GM23338 (cell line): Measurements from ENCODE around the gene COPA. TPM values are rescaled to one million over a fixed set of nuclear protein-coding genes. Genes with fewer than 3 reads are reported as not detected.

ENCODE experiments used
- ATAC-seq: fragments of 200-7000 bp; cut with Tn5 transposase; 3 replicates; pipeline ENCODE4 v1.9.1; 2020
- DNase-seq: peaks from one replicate; pipeline ENCODE4 v3.0.0-alpha.2; 2015; ENCODE audit warnings: low spot score
- H2AFZ ChIP-seq: fragments of 200-600 bp; sonication (generic); 2 replicates; pipeline ENCODE4 v1.8.0; 2016; ENCODE audit warnings: antibody characterized with exemption, mild to moderate bottlenecking, moderate library complexity
- H3F3A ChIP-seq: fragments of 200-600 bp; sonication (generic); replicated peaks from 2 replicates; pipeline ENCODE4 v1.8.0; 2017; ENCODE audit warnings: antibody characterized with exemption, mixed run types, low read depth
- H3K27ac ChIP-seq: fragments of 200-600 bp; sonication (generic); 2 replicates; pipeline ENCODE4 v1.6.1; 2016; ENCODE audit warnings: low read depth
- H3K27me3 ChIP-seq: fragments of 200-600 bp; sonication (generic); 2 replicates; pipeline ENCODE4 v1.8.0; 2016; ENCODE audit warnings: mild to moderate bottlenecking, mixed run types, moderate library complexity; ENCODE audit not compliant: insufficient read depth
- H3K36me3 ChIP-seq: fragments of 200-600 bp; sonication (generic); 2 replicates; pipeline ENCODE4 v1.8.0; 2016; ENCODE audit warnings: mild to moderate bottlenecking; ENCODE audit not compliant: insufficient read depth
- H3K4me1 ChIP-seq: fragments of 200-600 bp; sonication (generic); 2 replicates; pipeline ENCODE4 v1.8.0; 2016; ENCODE audit warnings: mild to moderate bottlenecking, moderate library complexity; ENCODE audit not compliant: insufficient read depth
- H3K4me2 ChIP-seq: fragments of 200-600 bp; sonication (generic); 2 replicates; pipeline ENCODE4 v1.7.1; 2017; ENCODE audit warnings: mixed run types
- H3K4me3 ChIP-seq: fragments of 200-600 bp; sonication (generic); 2 replicates; pipeline ENCODE4 v1.6.1; 2016; ENCODE audit warnings: mixed run types
- H3K79me2 ChIP-seq: fragments of 200-600 bp; sonication (generic); replicated peaks from 2 replicates; pipeline ENCODE4 v1.8.0; 2017; ENCODE audit warnings: mild to moderate bottlenecking; ENCODE audit not compliant: insufficient read depth
- H3K9me2 ChIP-seq: fragments of 200-600 bp; sonication (generic); 2 replicates; pipeline ENCODE4 v1.8.0; 2017; ENCODE audit not compliant: insufficient read depth
- H4K20me1 ChIP-seq: fragments of 200-600 bp; sonication (generic); replicated peaks from 2 replicates; pipeline ENCODE4 v1.8.0; 2017; ENCODE audit warnings: mild to moderate bottlenecking; ENCODE audit not compliant: insufficient read depth
- H3K27ac Mint-ChIP-seq: 2 replicates; pipeline ENCODE4 v1.8.0; 2020; ENCODE audit warnings: inconsistent platforms, mild to moderate bottlenecking, moderate library complexity, mixed read lengths
- H3K27me3 Mint-ChIP-seq: 3 replicates; pipeline ENCODE4 v1.8.0; 2022; ENCODE audit warnings: low read depth, mild to moderate bottlenecking, moderate library complexity, mixed read lengths, inconsistent platforms; ENCODE audit not compliant: insufficient read depth, poor library complexity
- H3K36me3 Mint-ChIP-seq: 3 replicates; pipeline ENCODE4 v1.8.0; 2021; ENCODE audit warnings: low read depth, mild to moderate bottlenecking, inconsistent platforms, moderate library complexity, mixed read lengths
- H3K4me1 Mint-ChIP-seq: 3 replicates; pipeline ENCODE4 v1.8.0; 2020; ENCODE audit warnings: mild to moderate bottlenecking, inconsistent platforms, mixed read lengths
- H3K4me3 Mint-ChIP-seq: 3 replicates; pipeline ENCODE4 v1.8.0; 2021; ENCODE audit warnings: moderate library complexity, mild to moderate bottlenecking, inconsistent platforms, mixed read lengths
- H3K9me3 Mint-ChIP-seq: 3 replicates; pipeline ENCODE4 v1.8.0; 2020; ENCODE audit warnings: moderate library complexity, mild to moderate bottlenecking, inconsistent platforms, mixed read lengths
- ETS1 ChIP-seq: IDR thresholded peaks from 2 replicates; pipeline ENCODE4 v1.6.1; 2016; ENCODE audit warnings: antibody characterized with exemption
- EZH2 ChIP-seq: fragments of 200-600 bp; sonication (generic); IDR thresholded peaks from one replicate; pipeline ENCODE4 v1.8.0; 2017; ENCODE audit warnings: antibody characterized with exemption, mild to moderate bottlenecking, low read depth; ENCODE audit not compliant: unreplicated experiment
- JUNB ChIP-seq: IDR thresholded peaks from one replicate; pipeline ENCODE4 v1.6.1; 2016; ENCODE audit warnings: antibody characterized with exemption; ENCODE audit not compliant: unreplicated experiment
- NANOG ChIP-seq: IDR thresholded peaks from 2 replicates; pipeline ENCODE4 v1.6.1; 2016; ENCODE audit warnings: antibody characterized with exemption, borderline replicate concordance
- POLR2AphosphoS5 ChIP-seq: IDR thresholded peaks from 2 replicates; pipeline ENCODE4 v1.6.1; 2016; ENCODE audit warnings: antibody characterized with exemption, low read depth
- STAT1 ChIP-seq: IDR thresholded peaks from one replicate; pipeline ENCODE4 v1.6.1; 2016; ENCODE audit warnings: antibody characterized with exemption; ENCODE audit not compliant: unreplicated experiment
- ZNF114 ChIP-seq: fragments of 250-450 bp; sonication (Bioruptor Pico); IDR thresholded peaks from 2 replicates; pipeline ENCODE4 v1.5.0; 2020; ENCODE audit warnings: mild to moderate bottlenecking, moderate library complexity
- ZNF331 ChIP-seq: fragments of 250-450 bp; sonication (Bioruptor Pico); IDR thresholded peaks from 2 replicates; pipeline ENCODE4 v1.5.0; 2020; ENCODE audit warnings: low read depth, mild to moderate bottlenecking, moderate library complexity
- polyA plus RNA-seq: library from polyadenylated mRNA; unstranded; fragments of >200 nt; fragmentation: Nextera tagmentation; extraction: Ambion mirVana; gene quantifications from 2 replicates; pipeline ENCODE4 v1.2.1, GENCODE V29; 2016
- total RNA-seq: library from RNA; depleted of rRNA; stranded (reverse); fragments of >200 nt; shearing (Covaris generic); gene quantifications from 2 replicates; pipeline ENCODE4 v1.2.3, GENCODE V29; 2014
- TF ChIP-seq, protein P1 (sequence below): fragments of 250-450 bp; sonication (Bioruptor Pico); IDR thresholded peaks from 2 replicates; pipeline ENCODE4 v1.5.0; 2020; ENCODE audit warnings: mild to moderate bottlenecking, moderate library complexity

COPA gene
- total and polyA plus RNA-seq, 2 experiments from 2014 or later = 58.2 to 87.1 TPM

GRCh38 chr1:160271025-160271424 lies 72.0 kb downstream of the COPA start (continued):
- TF ChIP-seq, protein P1, sequence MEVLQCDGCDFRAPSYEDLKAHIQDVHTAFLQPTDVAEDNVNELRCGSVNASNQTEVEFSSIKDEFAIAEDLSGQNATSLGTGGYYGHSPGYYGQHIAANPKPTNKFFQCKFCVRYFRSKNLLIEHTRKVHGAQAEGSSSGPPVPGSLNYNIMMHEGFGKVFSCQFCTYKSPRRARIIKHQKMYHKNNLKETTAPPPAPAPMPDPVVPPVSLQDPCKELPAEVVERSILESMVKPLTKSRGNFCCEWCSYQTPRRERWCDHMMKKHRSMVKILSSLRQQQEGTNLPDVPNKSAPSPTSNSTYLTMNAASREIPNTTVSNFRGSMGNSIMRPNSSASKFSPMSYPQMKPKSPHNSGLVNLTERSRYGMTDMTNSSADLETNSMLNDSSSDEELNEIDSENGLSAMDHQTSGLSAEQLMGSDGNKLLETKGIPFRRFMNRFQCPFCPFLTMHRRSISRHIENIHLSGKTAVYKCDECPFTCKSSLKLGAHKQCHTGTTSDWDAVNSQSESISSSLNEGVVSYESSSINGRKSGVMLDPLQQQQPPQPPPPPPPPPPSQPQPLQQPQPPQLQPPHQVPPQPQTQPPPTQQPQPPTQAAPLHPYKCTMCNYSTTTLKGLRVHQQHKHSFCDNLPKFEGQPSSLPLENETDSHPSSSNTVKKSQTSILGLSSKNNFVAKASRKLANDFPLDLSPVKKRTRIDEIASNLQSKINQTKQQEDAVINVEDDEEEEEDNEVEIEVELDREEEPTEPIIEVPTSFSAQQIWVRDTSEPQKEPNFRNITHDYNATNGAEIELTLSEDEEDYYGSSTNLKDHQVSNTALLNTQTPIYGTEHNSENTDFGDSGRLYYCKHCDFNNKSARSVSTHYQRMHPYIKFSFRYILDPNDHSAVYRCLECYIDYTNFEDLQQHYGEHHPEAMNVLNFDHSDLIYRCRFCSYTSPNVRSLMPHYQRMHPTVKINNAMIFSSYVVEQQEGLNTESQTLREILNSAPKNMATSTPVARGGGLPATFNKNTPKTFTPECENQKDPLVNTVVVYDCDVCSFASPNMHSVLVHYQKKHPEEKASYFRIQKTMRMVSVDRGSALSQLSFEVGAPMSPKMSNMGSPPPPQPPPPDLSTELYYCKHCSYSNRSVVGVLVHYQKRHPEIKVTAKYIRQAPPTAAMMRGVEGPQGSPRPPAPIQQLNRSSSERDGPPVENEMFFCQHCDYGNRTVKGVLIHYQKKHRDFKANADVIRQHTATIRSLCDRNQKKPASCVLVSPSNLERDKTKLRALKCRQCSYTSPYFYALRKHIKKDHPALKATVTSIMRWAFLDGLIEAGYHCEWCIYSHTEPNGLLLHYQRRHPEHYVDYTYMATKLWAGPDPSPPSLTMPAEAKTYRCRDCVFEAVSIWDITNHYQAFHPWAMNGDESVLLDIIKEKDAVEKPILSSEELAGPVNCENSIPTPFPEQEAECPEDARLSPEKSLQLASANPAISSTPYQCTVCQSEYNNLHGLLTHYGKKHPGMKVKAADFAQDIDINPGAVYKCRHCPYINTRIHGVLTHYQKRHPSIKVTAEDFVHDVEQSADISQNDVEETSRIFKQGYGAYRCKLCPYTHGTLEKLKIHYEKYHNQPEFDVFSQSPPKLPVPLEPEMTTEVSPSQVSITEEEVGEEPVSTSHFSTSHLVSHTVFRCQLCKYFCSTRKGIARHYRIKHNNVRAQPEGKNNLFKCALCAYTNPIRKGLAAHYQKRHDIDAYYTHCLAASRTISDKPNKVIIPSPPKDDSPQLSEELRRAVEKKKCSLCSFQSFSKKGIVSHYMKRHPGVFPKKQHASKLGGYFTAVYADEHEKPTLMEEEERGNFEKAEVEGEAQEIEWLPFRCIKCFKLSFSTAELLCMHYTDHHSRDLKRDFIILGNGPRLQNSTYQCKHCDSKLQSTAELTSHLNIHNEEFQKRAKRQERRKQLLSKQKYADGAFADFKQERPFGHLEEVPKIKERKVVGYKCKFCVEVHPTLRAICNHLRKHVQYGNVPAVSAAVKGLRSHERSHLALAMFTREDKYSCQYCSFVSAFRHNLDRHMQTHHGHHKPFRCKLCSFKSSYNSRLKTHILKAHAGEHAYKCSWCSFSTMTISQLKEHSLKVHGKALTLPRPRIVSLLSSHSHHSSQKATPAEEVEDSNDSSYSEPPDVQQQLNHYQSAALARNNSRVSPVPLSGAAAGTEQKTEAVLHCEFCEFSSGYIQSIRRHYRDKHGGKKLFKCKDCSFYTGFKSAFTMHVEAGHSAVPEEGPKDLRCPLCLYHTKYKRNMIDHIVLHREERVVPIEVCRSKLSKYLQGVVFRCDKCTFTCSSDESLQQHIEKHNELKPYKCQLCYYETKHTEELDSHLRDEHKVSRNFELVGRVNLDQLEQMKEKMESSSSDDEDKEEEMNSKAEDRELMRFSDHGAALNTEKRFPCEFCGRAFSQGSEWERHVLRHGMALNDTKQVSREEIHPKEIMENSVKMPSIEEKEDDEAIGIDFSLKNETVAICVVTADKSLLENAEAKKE (CRISPR knock-in tag) = no peak
- TF ChIP-seq ZNF331 (CRISPR knock-in tag) (no peak), ETS1 (no peak), ZNF114 (CRISPR knock-in tag) (no peak), POLR2AphosphoS5 (no peak)

DNA sequence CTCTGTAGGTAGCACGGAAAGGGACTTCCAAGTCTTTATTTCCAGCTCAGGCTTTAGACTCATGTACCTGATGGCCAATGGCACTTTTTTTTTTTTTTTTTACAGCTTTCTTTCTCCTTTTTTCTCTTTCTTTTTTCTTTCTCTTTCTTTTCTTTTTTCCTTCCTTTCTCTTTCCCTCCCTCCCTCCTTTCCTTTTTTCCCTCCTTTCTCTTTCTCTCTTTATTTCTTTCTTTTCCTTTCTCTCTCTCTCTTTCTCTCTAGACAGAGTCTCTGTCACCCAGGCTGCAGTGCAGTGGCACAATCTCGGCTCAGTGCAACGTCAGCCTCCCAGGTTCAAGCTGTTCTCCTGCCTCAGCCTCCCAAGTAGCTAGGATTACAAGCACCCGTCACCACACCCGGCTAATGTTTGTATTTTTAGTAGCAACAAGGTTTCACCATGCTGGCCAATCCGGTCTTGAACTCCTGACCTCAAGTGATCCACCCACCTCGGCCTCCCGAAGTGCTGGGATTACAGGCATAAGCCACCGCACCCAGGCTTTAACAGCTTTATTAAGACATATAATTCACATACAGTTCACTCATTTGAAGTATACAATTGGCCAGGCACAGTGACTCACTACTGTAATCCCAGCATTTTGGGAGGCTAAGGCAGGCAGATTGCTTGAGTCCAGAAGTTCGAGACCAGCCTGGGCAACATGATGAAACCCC lies 75.6 kb downstream of the COPA start:
- no peak overlapping the region for H3K27ac Mint-ChIP-seq
- H3K27ac ChIP-seq = no peak overlapping the region
- no peaks in the 10 kb centered on the region for H3K9me2 ChIP-seq
- H3K4me1 Mint-ChIP-seq = no peaks in the 10 kb centered on the region; the same call in 2 of the 3 replicates
- H3K4me2 ChIP-seq = no peak overlapping the region
- no peaks in the 10 kb centered on the region for H3F3A ChIP-seq
- no peaks in the 10 kb centered on the region for H3K79me2 ChIP-seq
- H2AFZ ChIP-seq = no peak overlapping the region
- H3K4me3 ChIP-seq = no peak overlapping the region
- no peaks in the 10 kb centered on the region for H3K27me3 ChIP-seq
- no peaks in the 10 kb centered on the region for H4K20me1 ChIP-seq
- H3K4me1 ChIP-seq = peaks cover 6% of the 10 kb centered on the region; the same call in 1 of the 2 replicates
- H3K9me3 Mint-ChIP-seq = no peaks in the 10 kb centered on the region
- H3K36me3 Mint-ChIP-seq = no peaks in the 10 kb centered on the region
- H3K4me3 Mint-ChIP-seq = no peak overlapping the region
- DNase-seq = no peak
- H3K36me3 ChIP-seq = no peaks in the 10 kb centered on the region
- no peak for ATAC-seq
- peaks cover 6% of the 10 kb centered on the region for H3K27me3 Mint-ChIP-seq
- no peak for TF ChIP-seq NANOG
- TF ChIP-seq STAT1 = no peak
- TF ChIP-seq EZH2 = no peak
- TF ChIP-seq, protein P1 (CRISPR knock-in tag) = no peak
- TF ChIP-seq JUNB = no peak
